Spleen (tissue), 11 donors: ENCODE data around the gene RRP1B. TPM values are rescaled to one million over a fixed set of nuclear protein-coding genes. Genes with fewer than 3 reads are reported as not detected.

ENCODE experiments used
- DNase-seq: peaks from one replicate; pipeline ENCODE4 v3.0.0-alpha.2; 2020
- H3K27ac ChIP-seq, 8 donors: fragments of 200-600 bp; sonication (generic) in 7 of 8; 1 replicate in 4 of 8; 2 replicates in 4 of 8; pipeline versions ENCODE4 v1.5.0 to v1.8.0; 2016 to 2021; ENCODE audit warnings: inconsistent platforms in 4 of 8, mild to moderate bottlenecking in 4 of 8, moderate library complexity in 1 of 8
- H3K27me3 ChIP-seq, 7 donors: fragments of 200-600 bp; sonication (generic) in 6 of 7; replicated peaks in 1 of 7; 1 replicate in 4 of 7; 2 replicates in 3 of 7; pipeline versions ENCODE4 v1.5.0 to v1.8.0; 2016 to 2021; ENCODE audit warnings: inconsistent platforms in 3 of 7, mild to moderate bottlenecking in 1 of 7
- H3K36me3 ChIP-seq, 6 donors: fragments of 200-600 bp; sonication (generic) in 5 of 6; 1 replicate in 4 of 6; 2 replicates in 2 of 6; pipeline versions ENCODE4 v1.5.0 to v1.8.0; 2016 to 2021; ENCODE audit warnings: inconsistent platforms in 2 of 6
- H3K4me1 ChIP-seq, 6 donors: fragments of 200-600 bp; sonication (generic) in 5 of 6; 1 replicate in 3 of 6; 2 replicates in 3 of 6; pipeline versions ENCODE4 v1.5.0 to v1.8.0; 2016 to 2021; ENCODE audit warnings: inconsistent platforms in 3 of 6
- H3K4me3 ChIP-seq, 8 donors: fragments of 200-600 bp; sonication (generic) in 7 of 8; 1 replicate in 4 of 8; 2 replicates in 4 of 8; pipeline versions ENCODE4 v1.5.0 to v1.8.0; 2016 to 2021; ENCODE audit warnings: inconsistent platforms in 4 of 8, mild to moderate bottlenecking in 4 of 8, moderate library complexity in 2 of 8
- H3K9me3 ChIP-seq, 8 donors: fragments of 200-600 bp; sonication (generic) in 7 of 8; 1 replicate in 4 of 8; 2 replicates in 4 of 8; pipeline versions ENCODE4 v1.5.0 to v1.8.0; 2016 to 2021; ENCODE audit warnings: inconsistent platforms in 4 of 8
- POLR2A ChIP-seq, 3 donors: fragments of 450-650 bp; IDR thresholded peaks; one replicate each; pipeline ENCODE4 v1.5.1; 2017; ENCODE audit warnings: antibody characterized with exemption in 3 of 3, mild to moderate bottlenecking in 1 of 3
- POLR2AphosphoS5 ChIP-seq, 3 donors: sonication (generic); formaldehyde crosslinking; IDR thresholded peaks; one replicate each; pipeline ENCODE4 v1.5.1; 2017; ENCODE audit warnings: antibody characterized with exemption in 3 of 3
- WGBS, 5 donors: extraction: QIAGEN DNeasy Blood & Tissue Kit in 3 of 5; methylation state at CpG; one replicate each; pipeline versions ENCODE4 v1.1.5 to v1.1.7; 2013 to 2018; 5-methylcytosine and 5-hydroxymethylcytosine counted together
- intact Hi-C: fragments of 100-400 bp; cut with DNase I; formaldehyde crosslinking; loops from one replicate; pipeline ENCODE4 v1.15.0; 2023; ENCODE audit warnings: low total_unique reads
- polyA plus RNA-seq, 3 donors: library from polyadenylated mRNA; stranded (reverse); fragments of 200-250 nt; gene quantifications; one replicate each; pipeline ENCODE4 v1.2.1, GENCODE V29; 2013
- total RNA-seq, 7 donors: library from RNA; depleted of rRNA in 3 of 7; stranded (reverse); fragments of >200 nt in 3 of 7; fragmentation: NEBNext Ultra II Directional in 4 of 7; extraction: Animal tissue kit (Norgen Biotek cat#: 25700) in 4 of 7; gene quantifications; one replicate each; pipeline versions ENCODE4 v1.1.0 to v1.2.1, GENCODE V29; 2016 to 2021
- TF ChIP-seq, protein P1 (sequence below), 11 experiments: fragments of 200-600 bp in 7 of 11; fragments of 450-650 bp in 4 of 11; sonication (generic) in 4 of 11; IDR thresholded peaks in 8 of 11; conservative IDR thresholded peaks in 3 of 11; 1 replicate in 7 of 11; 2 replicates in 4 of 11; pipeline versions ENCODE4 v1.4.0 to v1.8.0; 2016 to 2021; ENCODE audit warnings: antibody characterized with exemption in 11 of 11, inconsistent platforms in 4 of 11, mild to moderate bottlenecking in 1 of 11
- donor health status: healthy with polysubstance abuse.
- donor health status: DM: no; HTN: no; CAD: no; lungs with moderate emphysema.
- donor health status: DM: no; HTN: no; CAD: no.
- donor health status: Bipolar disorder and iron deficiency.
- donor health status: healthy.
- donor health status: DM: no; HTN: no; CAD: no.
- donor health status: DM: yes; HTN: yes; CAD: no.

The RRP1B gene
- total and polyA plus RNA-seq, 10 donors, result 7.9 to 28.9 (median 25.4) TPM

DNA sequence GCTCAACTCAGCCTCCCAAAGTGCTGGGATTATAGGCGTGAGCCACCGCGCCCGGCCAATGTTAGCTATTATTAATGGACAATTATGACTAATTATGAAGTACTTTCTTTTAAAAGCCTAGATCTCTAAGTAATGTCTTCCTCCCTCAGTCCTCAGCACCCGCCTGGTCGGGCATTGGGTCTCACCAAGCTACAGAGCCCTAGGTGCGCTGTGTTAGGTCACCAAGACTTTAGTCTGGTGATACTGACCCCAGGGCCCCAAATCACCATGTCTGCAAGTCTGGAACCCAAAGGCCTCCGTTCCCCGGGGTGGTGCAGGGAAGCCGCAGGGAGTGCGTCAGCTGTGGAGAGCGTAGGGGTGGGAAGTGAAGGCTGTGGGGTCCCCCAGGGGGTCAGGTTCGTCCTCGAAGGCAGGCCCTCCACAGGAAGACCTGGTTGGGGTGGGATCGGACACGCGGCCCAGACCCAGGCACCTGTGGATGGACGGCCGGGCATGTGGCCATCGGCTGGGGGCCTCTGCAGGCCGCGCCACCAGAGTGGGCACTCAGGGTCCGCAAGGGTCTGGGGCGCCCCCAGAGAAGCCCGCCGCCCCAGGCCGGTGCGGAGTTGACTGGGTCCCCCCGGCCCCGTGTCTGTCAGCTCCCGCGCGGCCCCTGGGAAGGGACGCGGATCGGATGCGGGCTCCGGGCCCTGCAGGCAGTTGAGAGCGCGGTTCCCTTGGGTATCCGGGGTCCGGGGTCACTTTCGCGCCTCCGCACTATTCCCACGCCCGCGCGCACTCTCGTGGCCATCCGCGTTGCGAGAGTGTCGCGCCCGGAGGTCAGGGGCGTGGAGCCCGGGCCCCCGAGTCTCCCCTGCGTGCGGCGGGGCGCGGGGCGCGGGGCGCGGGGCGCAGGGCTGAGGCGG is 58.9 kb downstream of the RRP1B start:
- Histone ChIP-seq H3K9me3 (no peaks in the 10 kb centered on the region), H3K4me1 (peaks cover 19 to 64% (median 46%) of the 10 kb centered on the region in 6 donors), H3K27ac (peak overlapping the region; percentile 86 to 97 (median 90)), H3K27me3 (peaks cover 0 to 6% (median 0%) of the 10 kb centered on the region in 7 donors), H3K4me3 (peak overlapping the region; percentile 68 to 92 (median 88)), H3K36me3 (peaks cover 0 to 1% (median 0%) of the 10 kb centered on the region in 6 donors)
- intact Hi-C loops, result loop anchor here (5.0 kb wide), 1 partner anchor 51 kb away; no protein-coding TSS in a partner anchor
- TF ChIP-seq POLR2AphosphoS5 (IDR thresholded peaks at IDR 0.05) (no peak), POLR2A (IDR thresholded peaks at IDR 0.05) (no peak)
- TF ChIP-seq, protein P1, sequence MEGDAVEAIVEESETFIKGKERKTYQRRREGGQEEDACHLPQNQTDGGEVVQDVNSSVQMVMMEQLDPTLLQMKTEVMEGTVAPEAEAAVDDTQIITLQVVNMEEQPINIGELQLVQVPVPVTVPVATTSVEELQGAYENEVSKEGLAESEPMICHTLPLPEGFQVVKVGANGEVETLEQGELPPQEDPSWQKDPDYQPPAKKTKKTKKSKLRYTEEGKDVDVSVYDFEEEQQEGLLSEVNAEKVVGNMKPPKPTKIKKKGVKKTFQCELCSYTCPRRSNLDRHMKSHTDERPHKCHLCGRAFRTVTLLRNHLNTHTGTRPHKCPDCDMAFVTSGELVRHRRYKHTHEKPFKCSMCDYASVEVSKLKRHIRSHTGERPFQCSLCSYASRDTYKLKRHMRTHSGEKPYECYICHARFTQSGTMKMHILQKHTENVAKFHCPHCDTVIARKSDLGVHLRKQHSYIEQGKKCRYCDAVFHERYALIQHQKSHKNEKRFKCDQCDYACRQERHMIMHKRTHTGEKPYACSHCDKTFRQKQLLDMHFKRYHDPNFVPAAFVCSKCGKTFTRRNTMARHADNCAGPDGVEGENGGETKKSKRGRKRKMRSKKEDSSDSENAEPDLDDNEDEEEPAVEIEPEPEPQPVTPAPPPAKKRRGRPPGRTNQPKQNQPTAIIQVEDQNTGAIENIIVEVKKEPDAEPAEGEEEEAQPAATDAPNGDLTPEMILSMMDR (IDR thresholded peaks at IDR 0.05 in 8 of 11, conservative IDR thresholded peaks at IDR 0.05 in 3 of 11), result no peak
- WGBS, 5 donors, result 26 to 58% (median 28%) methylated on average over 30 to 70 of the region's 70 CpGs
- DNase-seq, result peak; percentile 91

DNA sequence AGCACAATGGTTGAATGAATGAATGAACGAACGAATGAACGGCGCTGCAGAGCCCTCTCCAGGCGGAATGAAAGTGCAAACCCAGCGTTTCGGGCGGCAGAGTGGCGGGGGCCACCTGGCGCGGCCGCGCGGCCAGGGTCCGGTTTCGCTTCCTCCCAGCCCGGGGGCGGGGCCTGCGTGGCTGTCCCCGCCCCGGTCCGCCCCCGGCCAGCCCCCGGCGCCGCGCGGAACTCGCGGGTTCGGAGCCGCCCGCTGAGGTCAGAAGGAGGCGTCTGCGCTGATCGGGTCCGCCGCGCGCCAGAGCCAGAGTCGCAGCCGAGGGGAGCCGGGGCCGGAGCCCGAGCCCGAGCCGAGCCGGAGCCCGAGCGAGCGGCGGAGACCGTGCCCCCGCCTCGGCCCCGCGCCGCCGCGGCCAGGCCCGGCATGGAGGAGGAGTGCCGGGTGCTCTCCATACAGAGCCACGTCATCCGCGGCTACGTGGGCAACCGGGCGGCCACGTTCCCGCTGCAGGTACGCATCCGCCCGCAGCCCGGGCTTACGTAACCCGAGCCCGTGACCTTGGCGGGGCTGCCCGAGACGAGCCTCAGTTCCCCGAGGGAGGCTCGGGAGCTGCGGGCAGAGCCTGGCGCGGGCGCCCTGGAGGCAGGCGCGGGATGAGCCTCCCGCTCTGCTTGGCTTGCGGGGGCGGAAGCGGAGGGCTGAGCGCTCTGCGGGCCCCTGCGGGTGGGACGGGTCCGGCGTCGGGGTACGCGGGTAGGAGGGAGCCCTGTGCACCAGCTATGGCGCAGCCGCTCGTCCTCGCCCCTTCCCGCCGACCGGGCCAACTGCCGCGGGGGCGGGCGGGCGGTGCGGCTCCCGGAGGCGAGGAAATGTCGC is 59.8 kb downstream of the RRP1B start, which contains the start of gene PDXK:
Gene PDXK (plus strand): TSS at position 258 of the 876 bp plus-strand sequence. CDS start 166 bp downstream, at position 424.
- DNase-seq, result peak; percentile 98
- Histone ChIP-seq H3K36me3 (peaks cover 0 to 10% (median 6%) of the 10 kb centered on the region in 6 donors), H3K27ac (peak within 1 kb of the TSS; percentile 86 to 97 (median 90)), H3K27me3 (peaks cover 0 to 6% (median 0%) of the 10 kb centered on the region in 7 donors), H3K9me3 (no peaks in the 10 kb centered on the region), H3K4me3 (peak within 1 kb of the TSS; percentile 68 to 92 (median 88)), H3K4me1 (peaks cover 19 to 73% (median 50%) of the 10 kb centered on the region in 6 donors)
- 0 to 1% (median 1%) methylated on average over 17 to 117 of the region's 117 CpGs for WGBS, 5 donors
- intact Hi-C loops, result loop anchor here (5.0 kb wide), 1 partner anchor 52 kb away; no protein-coding TSS in a partner anchor
- TF ChIP-seq, protein P1 (IDR thresholded peaks at IDR 0.05 in 8 of 11, conservative IDR thresholded peaks at IDR 0.05 in 3 of 11), result peak in 2 of 11 experiments; percentile 19 to 25
- TF ChIP-seq POLR2AphosphoS5 (IDR thresholded peaks at IDR 0.05) (peak; percentile 83 to 91 (median 89)), POLR2A (IDR thresholded peaks at IDR 0.05) (peak in 1 of 3 donors; percentile 66)

DNA sequence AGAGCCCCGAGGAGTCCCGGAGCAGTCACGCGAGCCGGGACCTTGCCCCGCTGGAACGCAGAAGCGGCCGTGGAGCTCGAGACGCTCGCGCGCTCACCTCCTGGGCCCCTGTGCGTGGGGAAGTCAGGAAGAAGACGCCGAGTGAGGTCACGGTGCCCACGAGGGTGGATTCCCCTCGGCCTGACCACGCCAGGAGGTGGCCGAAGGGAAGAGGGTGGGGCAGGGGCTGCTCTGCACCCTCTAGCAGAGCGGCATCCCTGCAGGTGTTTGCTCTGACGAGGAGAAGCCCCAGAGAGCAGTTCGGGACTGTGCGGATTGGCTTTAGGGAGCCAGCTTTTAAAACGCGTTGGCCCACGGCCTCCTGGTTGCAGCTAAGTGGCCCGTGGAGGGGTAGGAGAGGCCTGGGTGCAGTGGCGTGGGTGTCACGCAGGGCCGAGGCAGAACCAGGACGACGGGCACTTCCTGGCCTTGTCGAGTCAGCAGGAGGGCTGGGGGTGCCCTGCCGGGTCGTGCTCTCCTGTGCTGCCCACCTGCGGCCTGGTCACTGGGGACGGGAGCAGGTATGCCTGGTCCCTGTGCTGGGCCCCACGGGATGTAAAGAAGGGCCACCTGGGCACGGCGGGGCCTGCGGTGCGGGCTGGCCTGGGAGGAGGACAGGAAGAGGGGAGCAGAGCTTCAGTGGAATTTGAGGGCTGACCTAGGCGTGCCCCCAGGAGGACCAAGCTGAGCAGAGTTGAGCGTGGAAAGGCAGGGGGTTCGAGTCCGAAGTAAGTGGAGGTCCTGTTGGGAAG is 60.6 kb downstream of the RRP1B start:
- peaks cover 19 to 81% (median 59%) of the 10 kb centered on the region in 6 donors for H3K4me1 ChIP-seq
- peaks cover 0 to 6% (median 0%) of the 10 kb centered on the region in 7 donors for H3K27me3 ChIP-seq
- peak overlapping the region; percentile 86 to 97 (median 90) for H3K27ac ChIP-seq
- 15 to 31% (median 20%) methylated on average over 21 to 49 of the region's 49 CpGs for WGBS, 5 donors
- TF ChIP-seq, protein P1 (IDR thresholded peaks at IDR 0.05 in 8 of 11, conservative IDR thresholded peaks at IDR 0.05 in 3 of 11), result no peak
- TF ChIP-seq POLR2A (IDR thresholded peaks at IDR 0.05) (no peak), POLR2AphosphoS5 (IDR thresholded peaks at IDR 0.05) (peak in 2 of 3 donors; percentile 3 to 42)
- H3K9me3 ChIP-seq, result no peaks in the 10 kb centered on the region
- intact Hi-C loops, result loop anchor here (5.0 kb wide), 1 partner anchor 53 kb away; no protein-coding TSS in a partner anchor
- peak; percentile 91 for DNase-seq
- H3K36me3 ChIP-seq, result peaks cover 0 to 17% (median 7%) of the 10 kb centered on the region in 6 donors
- peak overlapping the region; percentile 68 to 92 (median 88) for H3K4me3 ChIP-seq
